OCI-LY7 (cell line): ENCODE results near the gene FAM131C. TPM values are rescaled to one million over a fixed set of nuclear protein-coding genes. Genes with fewer than 3 reads are reported as not detected.

ENCODE experiments used
- Bru-seq: library from RNA; stranded (reverse); fragments of 400-500 nt; gene quantifications from one replicate; lab custom pipeline; 2021; lab: Mats Ljungman, UMichigan
- BruChase-seq, 2 experiments: library from RNA; stranded (reverse); fragments of 400-500 nt; gene quantifications; one replicate each; lab custom pipeline; 2021; lab: Mats Ljungman, UMichigan
- BruUV-seq: library from RNA; stranded (reverse); fragments of 400-500 nt; replicated peaks from 2 replicates; lab custom pipeline; 2021; lab: Mats Ljungman, UMichigan
- CTCF ChIA-PET: fragments of 300-600 bp; sonication (Branson Sonifier 250); formaldehyde crosslinking; loops from one replicate; lab custom pipeline; 2022; ENCODE audit warnings: antibody characterized with exemption; ENCODE audit not compliant: unreplicated experiment; lab: Charles Lee
- POLR2A ChIA-PET: fragments of 300-600 bp; sonication (Branson Sonifier 250); formaldehyde crosslinking; loops from one replicate; lab custom pipeline; 2022; ENCODE audit warnings: antibody characterized with exemption; lab: Charles Lee
- DNase-seq: peaks from one replicate; pipeline ENCODE4 v3.0.0-alpha.2; 2015; ENCODE audit warnings: low spot score
- H2AFZ ChIP-seq: fragments of 200-600 bp; sonication (generic), shearing (Covaris generic); 2 replicates; pipeline ENCODE4 v1.6.1; 2014; ENCODE audit warnings: mild to moderate bottlenecking, antibody characterized with exemption, low read length, moderate library complexity
- H3K27ac ChIP-seq: fragments of 200-600 bp; sonication (generic); 2 replicates; pipeline ENCODE4 v1.5.1; 2014; ENCODE audit warnings: mixed run types, low read depth, mild to moderate bottlenecking, moderate library complexity, low read length, inconsistent platforms; ENCODE audit not compliant: poor library complexity, severe bottlenecking
- H3K36me3 ChIP-seq: fragments of 200-600 bp; sonication (generic); 2 replicates; pipeline ENCODE4 v1.6.1; 2014; ENCODE audit warnings: mild to moderate bottlenecking, antibody characterized with exemption, low read length, moderate library complexity, mixed read lengths; ENCODE audit not compliant: insufficient read depth
- H3K4me1 ChIP-seq: fragments of 200-600 bp; sonication (generic); 2 replicates; pipeline ENCODE4 v1.5.1; 2014; ENCODE audit warnings: mild to moderate bottlenecking, low read length; ENCODE audit not compliant: insufficient read depth, poor library complexity, severe bottlenecking
- H3K4me2 ChIP-seq: fragments of 200-600 bp; sonication (generic); 2 replicates; pipeline ENCODE4 v1.6.1; 2014; ENCODE audit warnings: mild to moderate bottlenecking, low read length
- H3K4me3 ChIP-seq: fragments of 200-600 bp; sonication (generic); 2 replicates; pipeline ENCODE4 v1.5.1; 2014; ENCODE audit warnings: mild to moderate bottlenecking, low read depth, low read length; ENCODE audit not compliant: poor library complexity, severe bottlenecking
- H3K79me2 ChIP-seq: fragments of 200-600 bp; sonication (generic); 2 replicates; pipeline ENCODE4 v1.6.1; 2016; ENCODE audit warnings: low read depth, mild to moderate bottlenecking, low read length, moderate library complexity, mixed read lengths; ENCODE audit not compliant: insufficient read depth
- H3K9me2 ChIP-seq: fragments of 200-600 bp; sonication (generic); 2 replicates; pipeline ENCODE4 v1.6.1; 2016; ENCODE audit warnings: mild to moderate bottlenecking, low read length, mixed read lengths; ENCODE audit not compliant: insufficient read depth
- H3K9me3 ChIP-seq: fragments of 200-600 bp; sonication (generic); 2 replicates; pipeline ENCODE4 v1.6.1; 2014; ENCODE audit warnings: mild to moderate bottlenecking, mixed run types, low read length, mixed read lengths
- H4K20me1 ChIP-seq: fragments of 200-600 bp; sonication (generic); 2 replicates; pipeline ENCODE4 v1.6.1; 2014; ENCODE audit warnings: mild to moderate bottlenecking, antibody characterized with exemption, low read length, moderate library complexity, mixed read lengths; ENCODE audit not compliant: insufficient read depth
- CTCF ChIP-seq: fragments of 200-600 bp; sonication (generic); conservative IDR thresholded peaks from 2 replicates; pipeline ENCODE4 v1.5.1; 2014; ENCODE audit warnings: mild to moderate bottlenecking, antibody characterized with exemption, low read length, moderate library complexity, mixed read lengths
- EZH2phosphoT487 ChIP-seq: fragments of 200-600 bp; sonication (generic); IDR thresholded peaks from 2 replicates; pipeline ENCODE4 v1.6.1; 2018; ENCODE audit warnings: low read depth, borderline replicate concordance, mild to moderate bottlenecking, mixed run types, antibody characterized with exemption, low read length, moderate library complexity, mixed read lengths
- intact Hi-C: fragments of 100-400 bp; cut with micrococcal nuclease; formaldehyde crosslinking; loops from one replicate; pipeline ENCODE4 v1.10.0; 2022; ENCODE audit not compliant: unreplicated experiment
- long read RNA-seq: library from polyadenylated mRNA; stranded (forward); transcript quantifications from one replicate; pipeline ENCODE4 v2.0.0, GENCODE V29; 2022
- total RNA-seq, 2 experiments: library from RNA; depleted of rRNA in 1 of 2; stranded (reverse); fragments of >200 nt in 1 of 2; shearing (Covaris generic) in 1 of 2; gene quantifications; 2 replicates each; pipeline ENCODE4 v1.2.3, GENCODE V29; 2014 to 2022

FAM131C gene
- total RNA-seq (2014; rRNA removed; shearing (Covaris generic)): not detected in 2 replicates
- total RNA-seq (2022): not detected in 2 replicates
- Bru-seq, nascent RNA: percentile 1 among the genes with signal in this experiment
- not detected for BruChase-seq, experiment 1, labeled RNA remaining after a 6-hour chase
- BruChase-seq, experiment 2, labeled RNA remaining after a 2-hour chase: not detected
- long read RNA-seq, partial matches to known transcripts: 1 of 2 reads
- long read RNA-seq, other reads (novel, unspliced or antisense): 1 of 2 reads

GRCh38 chr1:16073490-16074119, at the start of gene FAM131C:
Gene FAM131C, minus strand, starts transcription at chr1:16073651. Its CDS starts 209 bp downstream, at chr1:16073442.
- no peak within 1 kb of the TSS for H3K27ac ChIP-seq
- H4K20me1 ChIP-seq: no peaks in the 10 kb centered on the region
- peaks cover 11% of the 10 kb centered on the region for H3K4me1 ChIP-seq
- DNase-seq: peak; percentile 51
- intact Hi-C loops: no loop called here
- H2AFZ ChIP-seq: peak within 1 kb of the TSS; percentile 65; the same call in 1 of the 2 replicates
- TF ChIP-seq CTCF (peak; percentile 57; the same call in 1 of the 2 replicates), EZH2phosphoT487 (no peak)
- no peaks in the 10 kb centered on the region for H3K36me3 ChIP-seq
- H3K9me2 ChIP-seq: no peaks in the 10 kb centered on the region
- POLR2A ChIA-PET: interaction anchor here (0.6 kb wide), 1 partner anchor 1481 kb away, joined by 4 read pairs; no protein-coding TSS in a partner anchor
- no peaks in the 10 kb centered on the region for H3K9me3 ChIP-seq
- BruUV-seq: no TSS peak
- peak within 1 kb of the TSS; percentile 83 for H3K4me2 ChIP-seq
- H3K79me2 ChIP-seq: no peaks in the 10 kb centered on the region
- CTCF ChIA-PET: interaction anchor here (1.0 kb wide), 1 partner anchor 18 kb away, joined by 3 read pairs; no protein-coding TSS in a partner anchor
- peak within 1 kb of the TSS; percentile 63 for H3K4me3 ChIP-seq

GRCh38 chr1:16122916-16123315, 49.5 kb upstream of the FAM131C start:
- TF ChIP-seq CTCF (no peak), EZH2phosphoT487 (no peak)
- no peak for DNase-seq
- BruUV-seq: no TSS peak
- no peaks in the 10 kb centered on the region for H4K20me1 ChIP-seq
- H3K27ac ChIP-seq: no peak overlapping the region
- no peaks in the 10 kb centered on the region for H3K79me2 ChIP-seq
- no peak overlapping the region for H2AFZ ChIP-seq
- H3K4me3 ChIP-seq: no peak overlapping the region
- no peaks in the 10 kb centered on the region for H3K4me1 ChIP-seq
- no peaks in the 10 kb centered on the region for H3K9me3 ChIP-seq
- POLR2A ChIA-PET: no interaction called here
- intact Hi-C loops: no loop called here
- no peaks in the 10 kb centered on the region for H3K9me2 ChIP-seq
- no peak overlapping the region for H3K4me2 ChIP-seq
- CTCF ChIA-PET: no interaction called here
- H3K36me3 ChIP-seq: no peaks in the 10 kb centered on the region
